Endothelial cell (in vitro differentiated cells): ENCODE measurements around the gene ZCCHC24. TPM values are rescaled to one million over a fixed set of nuclear protein-coding genes. Genes with fewer than 3 reads are reported as not detected.

Experiments
- DNase-seq: peaks from one replicate; pipeline ENCODE4 v3.0.0; 2021; ENCODE audit warnings: low spot score
- H3K27ac Mint-ChIP-seq: one replicate; pipeline ENCODE4 v1.8.0; 2021; ENCODE audit warnings: mixed read lengths, inconsistent platforms; ENCODE audit not compliant: unreplicated experiment
- H3K27me3 Mint-ChIP-seq: one replicate; pipeline ENCODE4 v1.8.0; 2021; ENCODE audit warnings: mild to moderate bottlenecking, moderate library complexity, mixed read lengths, inconsistent platforms; ENCODE audit not compliant: unreplicated experiment
- H3K36me3 Mint-ChIP-seq: one replicate; pipeline ENCODE4 v1.8.0; 2021; ENCODE audit warnings: mild to moderate bottlenecking, low read depth, mixed read lengths, inconsistent platforms; ENCODE audit not compliant: unreplicated experiment
- H3K4me1 Mint-ChIP-seq: one replicate; pipeline ENCODE4 v1.8.0; 2021; ENCODE audit warnings: mild to moderate bottlenecking, mixed read lengths, inconsistent platforms; ENCODE audit not compliant: unreplicated experiment
- H3K4me3 Mint-ChIP-seq: one replicate; pipeline ENCODE4 v1.8.0; 2021; ENCODE audit warnings: mild to moderate bottlenecking, mixed read lengths, inconsistent platforms; ENCODE audit not compliant: unreplicated experiment
- H3K9me3 Mint-ChIP-seq: one replicate; pipeline ENCODE4 v1.8.0; 2021; ENCODE audit warnings: mixed read lengths, inconsistent platforms; ENCODE audit not compliant: unreplicated experiment
- CTCF ChIP-seq: fragments of 200-600 bp; sonication (generic); IDR thresholded peaks from one replicate; pipeline ENCODE4 v1.5.0; 2021; ENCODE audit warnings: antibody characterized with exemption; ENCODE audit not compliant: unreplicated experiment
- total RNA-seq: library from RNA; stranded (reverse); fragmentation: NEBNext Ultra II Directional; extraction: Animal tissue kit (Norgen Biotek cat#: 25700); gene quantifications from one replicate; pipeline ENCODE4 v1.2.1, GENCODE V29; 2021; ENCODE audit not compliant: unreplicated experiment

Gene ZCCHC24
- total RNA-seq, 1 donor from 2014 or later, result 60.0 TPM

DNA sequence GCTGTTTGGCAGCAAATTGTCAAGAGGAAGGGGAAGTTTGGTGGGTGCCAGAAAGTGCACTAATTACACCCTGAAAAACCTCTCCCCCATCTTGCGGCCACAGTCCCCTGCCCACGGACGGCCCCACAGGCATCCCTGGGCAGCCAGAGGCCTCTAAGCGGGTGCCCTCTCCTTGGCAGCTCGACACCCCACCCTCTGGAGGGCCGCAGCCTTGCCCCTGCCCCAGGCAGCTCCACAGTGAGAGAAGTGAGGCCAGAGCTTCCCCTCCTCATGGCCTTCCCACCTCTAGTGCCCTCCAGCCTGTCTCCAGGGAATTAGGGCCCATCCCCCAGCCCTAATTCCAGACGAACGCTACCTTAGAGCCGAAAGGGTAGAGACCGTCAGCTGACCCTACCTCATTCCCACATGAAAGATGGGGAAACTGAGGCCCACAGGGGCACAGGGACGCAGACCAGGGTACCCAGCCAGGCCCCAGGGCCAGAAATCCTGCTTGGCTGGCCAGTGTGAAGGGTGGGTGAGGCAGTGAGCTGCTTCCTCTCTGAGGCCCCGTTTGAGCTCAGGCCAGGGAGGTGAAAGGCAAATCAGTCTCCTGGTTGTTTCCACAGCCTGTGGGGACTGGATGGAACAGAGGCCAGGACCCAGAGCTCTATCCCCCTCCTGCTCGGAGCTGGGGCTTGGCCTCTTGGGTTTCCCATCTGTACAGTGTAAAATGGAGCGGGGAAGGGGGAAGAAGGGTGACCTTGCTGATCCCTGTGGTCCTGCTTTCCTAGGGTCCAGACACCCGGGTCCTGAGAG lies 10.0 kb downstream of the ZCCHC24 start:
- no peak for DNase-seq
- TF ChIP-seq CTCF, result no peak
- Mint-ChIP-seq H3K36me3 (peaks cover 24% of the 10 kb centered on the region), H3K4me3 (no peak overlapping the region), H3K27ac (no peak overlapping the region), H3K27me3 (peaks cover 2% of the 10 kb centered on the region), H3K4me1 (peaks cover 31% of the 10 kb centered on the region), H3K9me3 (no peaks in the 10 kb centered on the region)

GRCh38 chr10:79434821-79435251 lies 10.6 kb downstream of the ZCCHC24 start:
- H3K36me3 Mint-ChIP-seq, result peaks cover 26% of the 10 kb centered on the region
- peaks cover 2% of the 10 kb centered on the region for H3K27me3 Mint-ChIP-seq
- peaks cover 26% of the 10 kb centered on the region for H3K4me1 Mint-ChIP-seq
- H3K4me3 Mint-ChIP-seq, result peak overlapping the region; percentile 37
- DNase-seq, result no peak
- H3K9me3 Mint-ChIP-seq, result no peaks in the 10 kb centered on the region
- TF ChIP-seq CTCF, result no peak
- no peak overlapping the region for H3K27ac Mint-ChIP-seq

- peaks cover 2% of the 10 kb centered on the region for H3K27me3 Mint-ChIP-seq
- H3K27ac Mint-ChIP-seq, result no peak overlapping the region
- no peak for TF ChIP-seq CTCF
- H3K36me3 Mint-ChIP-seq, result peaks cover 28% of the 10 kb centered on the region
- H3K4me1 Mint-ChIP-seq, result peaks cover 25% of the 10 kb centered on the region
- H3K4me3 Mint-ChIP-seq, result no peak overlapping the region
- H3K9me3 Mint-ChIP-seq, result no peaks in the 10 kb centered on the region
- DNase-seq, result no peak
Measured at GRCh38 chr10:79434223-79434687, 11.2 kb downstream of the ZCCHC24 start.

DNA sequence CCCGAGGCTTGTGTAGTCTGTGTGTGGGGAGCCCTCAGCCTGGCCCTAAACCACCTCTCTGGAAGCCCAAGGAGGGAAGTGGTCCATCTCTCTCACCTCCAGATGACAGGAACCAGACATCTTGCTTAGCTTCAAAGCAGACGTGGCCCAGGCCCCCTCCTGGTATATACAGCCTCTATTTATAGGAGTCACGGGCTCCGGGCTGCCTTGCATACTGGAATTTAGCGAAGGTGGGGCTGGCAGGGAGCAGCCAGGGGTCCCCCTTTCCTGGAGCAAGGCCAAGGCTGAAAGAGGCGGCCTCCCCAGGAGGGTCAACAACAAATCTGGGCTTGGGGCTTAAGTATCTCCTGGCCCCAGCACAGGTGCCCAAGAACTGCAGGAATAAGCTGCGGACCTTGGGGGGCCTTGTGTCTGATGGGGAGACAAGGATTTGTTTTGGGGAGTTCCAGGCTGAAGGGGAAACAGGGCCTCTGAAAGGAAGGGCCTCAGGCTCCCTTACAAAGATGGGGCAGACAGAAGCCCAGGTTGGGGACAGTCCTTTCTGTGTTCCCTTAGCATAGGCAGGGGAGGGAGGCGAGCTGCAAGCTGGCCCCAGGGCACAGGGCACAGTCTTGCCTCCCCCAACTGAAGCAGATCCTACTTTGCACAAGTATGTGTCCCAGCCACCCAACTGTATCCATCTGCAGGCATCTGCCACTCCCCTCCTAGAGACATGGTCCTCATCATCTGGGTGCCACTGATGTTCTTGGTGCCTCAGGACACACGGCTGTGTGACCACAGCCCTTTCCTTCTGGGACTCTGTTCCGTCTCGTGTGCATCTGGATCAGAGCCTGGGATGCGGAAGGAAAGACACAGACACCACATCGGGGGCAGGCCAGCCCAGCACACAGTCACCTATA lies 11.9 kb downstream of the ZCCHC24 start:
- no peak overlapping the region for H3K27ac Mint-ChIP-seq
- peaks cover 25% of the 10 kb centered on the region for H3K4me1 Mint-ChIP-seq
- H3K9me3 Mint-ChIP-seq, result no peaks in the 10 kb centered on the region
- H3K4me3 Mint-ChIP-seq, result no peak overlapping the region
- no peak for DNase-seq
- H3K36me3 Mint-ChIP-seq, result peaks cover 35% of the 10 kb centered on the region
- H3K27me3 Mint-ChIP-seq, result peaks cover 2% of the 10 kb centered on the region
- TF ChIP-seq CTCF, result no peak
